ENCODE data around the gene YWHAE. TPM values are rescaled to one million over a fixed set of nuclear protein-coding genes. Genes with fewer than 3 reads are reported as not detected.
"Not testable (repeated sequence)": the region's sequence is repeated elsewhere in the genome, so short reads cannot be mapped to it uniquely, and the experiment has no call there.

YWHAE gene
- total RNA-seq, 1 experiment from 2014 or later, result 1,282 TPM

GRCh38 chr17:1398028-1398427, 2.0 kb downstream of the YWHAE start:
- Histone ChIP-seq H3K14ac (ENCODE audit: insufficient read depth, low read length) (no peak overlapping the region), H3K27ac (ENCODE audit: insufficient read length, low read depth, low read length) (no peak overlapping the region)

GRCh38 chr17:1395876-1396665, 4.0 kb downstream of the YWHAE start:
- peaks cover 79% of the 10 kb centered on the region for H3K79me2 ChIP-seq (ENCODE audit: insufficient read depth, low read length)
- H3K9me3 Mint-ChIP-seq; H4K8ac ChIP-seq (replicated peaks; ENCODE audit: insufficient read length, low read depth, low read length); H3K23me2 ChIP-seq (ENCODE audit: insufficient read length, low read depth, low read length, poor library complexity, severe bottlenecking); H2BK12ac ChIP-seq (ENCODE audit: insufficient read length, low read depth, low read length); H3K4ac ChIP-seq (ENCODE audit: low read depth, low read length); DNase-seq; H3K18ac ChIP-seq (ENCODE audit: insufficient read length, low read depth, low read length); H3K9me3 ChIP-seq (ENCODE audit: control insufficient read depth, low read depth, low read length); H3K4me1 ChIP-seq (ENCODE audit: insufficient read depth, low read length); H3K27me3 ChIP-seq (ENCODE audit: insufficient read depth, low read length); H3K9ac ChIP-seq (ENCODE audit: extremely low read depth, insufficient read length, low read length); H3T11ph ChIP-seq (ENCODE audit: low read length); H3K23ac ChIP-seq (ENCODE audit: insufficient read length, low read depth, low read length); H3K27me3 Mint-ChIP-seq (ENCODE audit: low read depth); H3K14ac ChIP-seq (ENCODE audit: insufficient read depth, low read length); H4K20me1 ChIP-seq (ENCODE audit: control insufficient read depth, insufficient read depth, insufficient read length); H4K5ac ChIP-seq (ENCODE audit: insufficient read length, low read depth, low read length); H3K56ac ChIP-seq (ENCODE audit: insufficient read length, low read depth, low read length); H2AK5ac ChIP-seq (ENCODE audit: insufficient read length, low read length); H2BK120ac ChIP-seq (ENCODE audit: low read depth, low read length, poor library complexity, severe bottlenecking); H2BK20ac ChIP-seq (ENCODE audit: low read depth, low read length, poor library complexity, severe bottlenecking); H4K91ac ChIP-seq (ENCODE audit: insufficient read length, low read depth, low read length); H3K79me1 ChIP-seq (ENCODE audit: insufficient read depth, low read depth, low read length, poor library complexity, severe bottlenecking); H3K27ac ChIP-seq (ENCODE audit: insufficient read length, low read depth, low read length); H3K4me2 ChIP-seq (ENCODE audit: insufficient read depth, insufficient read length, low read length); H2BK15ac ChIP-seq (ENCODE audit: low read depth, low read length); H2BK5ac ChIP-seq (ENCODE audit: insufficient read length, low read length); H2AFZ ChIP-seq (ENCODE audit: low read length): not testable (repeated sequence)
- peak overlapping the region in 1 of 3 experiments; percentile 68; a peak in 1 of 7 replicates for H3K27ac Mint-ChIP-seq
- peaks cover 20 to 42% (median 36%) of the 10 kb centered on the region in 3 experiments for H3K36me3 Mint-ChIP-seq (ENCODE audit: insufficient read depth in 1 of 3, low read depth in 3 of 3)
- peak overlapping the region; percentile 19 to 69 for H3K4me3 Mint-ChIP-seq
- peaks cover 44 to 58% of the 10 kb centered on the region in 2 experiments for H3K4me1 Mint-ChIP-seq
- WGBS (ENCODE audit: extremely low coverage, insufficient read length, low lambda C conversion rate), result no CpG with 5 or more reads among the region's 26 CpGs

More at GRCh38 chr17:1398028-1398427, 2.0 kb downstream of the YWHAE start:
- Histone ChIP-seq H3K18ac (ENCODE audit: insufficient read length, low read depth, low read length) (no peak overlapping the region), H2BK20ac (ENCODE audit: low read depth, low read length, poor library complexity, severe bottlenecking) (no peak overlapping the region), H3K4ac (ENCODE audit: low read depth, low read length) (no peak overlapping the region), H2AK5ac (ENCODE audit: insufficient read length, low read length) (no peak overlapping the region), H4K5ac (ENCODE audit: insufficient read length, low read depth, low read length) (no peak overlapping the region), H3K79me2 (ENCODE audit: insufficient read depth, low read length) (peaks cover 61% of the 10 kb centered on the region), H3K27me3 (ENCODE audit: insufficient read depth, low read length) (no peaks in the 10 kb centered on the region), H3K23ac (ENCODE audit: insufficient read length, low read depth, low read length) (no peak overlapping the region), H4K8ac (replicated peaks; ENCODE audit: insufficient read length, low read depth, low read length) (no peak overlapping the region), H3K9ac (ENCODE audit: extremely low read depth, insufficient read length, low read length) (peak overlapping the region; percentile 98), H3T11ph (ENCODE audit: low read length) (no peak overlapping the region), H3K4me1 (ENCODE audit: insufficient read depth, low read length) (no peaks in the 10 kb centered on the region), H3K79me1 (ENCODE audit: insufficient read depth, low read depth, low read length, poor library complexity, severe bottlenecking) (no peaks in the 10 kb centered on the region), H3K56ac (ENCODE audit: insufficient read length, low read depth, low read length) (no peak overlapping the region), H2AFZ (ENCODE audit: low read length) (no peak overlapping the region), H2BK15ac (ENCODE audit: low read depth, low read length) (no peak overlapping the region), H4K91ac (ENCODE audit: insufficient read length, low read depth, low read length) (no peak overlapping the region), H2BK120ac (ENCODE audit: low read depth, low read length, poor library complexity, severe bottlenecking) (no peak overlapping the region), H4K20me1 (ENCODE audit: control insufficient read depth, insufficient read depth, insufficient read length) (no peaks in the 10 kb centered on the region), H3K4me2 (ENCODE audit: insufficient read depth, insufficient read length, low read length) (peak overlapping the region; percentile 90), H2BK12ac (ENCODE audit: insufficient read length, low read depth, low read length) (no peak overlapping the region), H3K23me2 (ENCODE audit: insufficient read length, low read depth, low read length, poor library complexity, severe bottlenecking) (peaks cover 7% of the 10 kb centered on the region), H2BK5ac (ENCODE audit: insufficient read length, low read length) (no peak overlapping the region), H3K9me3 (ENCODE audit: control insufficient read depth, low read depth, low read length) (no peaks in the 10 kb centered on the region)
- TF ChIP-seq CTCF (conservative IDR thresholded peaks at IDR 0.05), result no peak
- Mint-ChIP-seq H3K27me3 (ENCODE audit: low read depth) (peaks cover 6% of the 10 kb centered on the region), H3K36me3 (ENCODE audit: insufficient read depth in 1 of 3, low read depth in 3 of 3) (peaks cover 20 to 36% (median 32%) of the 10 kb centered on the region in 3 experiments), H3K4me1 (peaks cover 30 to 46% of the 10 kb centered on the region in 2 experiments), H3K9me3 (no peaks in the 10 kb centered on the region), H3K27ac (peak overlapping the region in 1 of 3 experiments; percentile 100; a peak in 2 of 7 replicates), H3K4me3 (peak overlapping the region; percentile 99)
- DNase-seq, result no peak
- no CpG with 5 or more reads among the region's 2 CpGs for WGBS (ENCODE audit: extremely low coverage, insufficient read length, low lambda C conversion rate)

All from H9 (cell line).